ENCODE measurements around the gene SLC8A2. TPM values are rescaled to one million over a fixed set of nuclear protein-coding genes. Genes with fewer than 3 reads are reported as not detected.
"Not testable (repeated sequence)": the region's sequence is repeated elsewhere in the genome, so short reads cannot be mapped to it uniquely, and the experiment has no call there.

SLC8A2 gene
- total RNA-seq, 1 donor = not detected

DNA sequence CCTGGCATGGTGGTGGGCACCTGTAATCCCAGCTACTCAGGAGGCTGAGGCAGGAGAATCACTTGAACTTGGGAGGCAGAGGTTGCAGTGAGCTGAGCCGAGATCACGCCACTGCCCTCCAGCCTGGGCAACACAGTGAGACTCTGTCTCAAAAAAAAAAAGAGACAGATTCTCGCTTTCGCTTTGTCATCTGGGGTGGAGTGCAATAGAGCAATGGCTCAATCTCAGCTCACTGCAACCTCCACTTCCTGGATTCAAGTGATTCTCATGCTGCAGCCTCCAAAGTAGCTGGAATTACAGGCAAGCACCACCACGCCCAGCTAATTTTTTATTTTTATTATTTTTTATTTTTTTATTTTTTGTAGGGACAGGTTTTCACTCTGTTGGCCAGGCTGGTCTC, 83.0 kb downstream of the SLC8A2 start:
- H3K4me3 ChIP-seq (ENCODE audit: low read length); H3K27me3 ChIP-seq (ENCODE audit: insufficient read depth, low read length): not testable (repeated sequence)

DNA sequence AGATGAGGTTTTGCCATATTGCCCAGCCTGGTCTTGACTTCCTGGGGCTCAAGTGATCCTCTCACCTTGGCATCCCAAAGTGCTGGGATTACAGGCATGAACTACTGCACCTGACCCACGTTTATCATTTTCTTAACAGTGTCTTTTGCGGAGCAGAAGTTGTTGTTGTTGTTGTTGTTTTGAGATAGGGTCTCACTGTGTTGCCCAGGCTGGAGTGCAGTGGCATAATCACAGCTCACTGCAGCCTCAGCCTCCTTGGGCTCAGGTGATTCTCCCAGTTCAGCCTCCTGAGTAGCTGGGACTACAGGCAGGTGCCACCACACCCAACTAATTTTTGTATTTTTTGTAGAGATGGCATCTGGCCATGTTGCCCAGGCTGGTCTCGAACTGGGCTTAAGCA, 84.1 kb downstream of the SLC8A2 start:
- H3K9me3 ChIP-seq (ENCODE audit: low read depth, low read length); H3K4me3 ChIP-seq (ENCODE audit: low read length); H3K27me3 ChIP-seq (ENCODE audit: insufficient read depth, low read length): not testable (repeated sequence)
- H3K4me1 ChIP-seq (ENCODE audit: insufficient read depth, low read length) = peaks cover 69% of the 10 kb centered on the region

More for the DNA sequence above, 83.0 kb downstream of the SLC8A2 start:
- H3K9me3 ChIP-seq (ENCODE audit: low read depth, low read length) = not testable (repeated sequence)
- peaks cover 58% of the 10 kb centered on the region for H3K4me1 ChIP-seq (ENCODE audit: insufficient read depth, low read length)

DNA sequence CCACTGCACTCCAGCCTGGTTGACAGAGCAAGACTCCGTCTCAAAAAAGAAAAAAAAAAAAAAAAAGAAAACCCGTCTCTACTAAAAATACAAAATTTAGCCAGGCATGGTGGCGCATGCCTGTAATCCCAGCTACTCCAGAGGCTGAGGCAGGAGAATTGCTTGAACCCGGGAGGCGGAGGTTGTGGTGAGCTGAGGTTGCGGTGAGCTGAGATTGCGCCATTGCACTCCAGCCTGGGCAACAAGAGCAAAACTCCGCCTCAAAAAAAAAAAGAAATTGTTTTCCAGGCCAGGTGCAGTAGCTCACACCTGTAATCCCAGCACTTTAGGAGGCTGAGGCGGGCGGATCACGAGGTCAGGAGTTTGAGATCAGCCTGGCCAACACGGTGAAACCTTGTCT, 85.1 kb downstream of the SLC8A2 start:
- not testable (repeated sequence) for H3K4me3 ChIP-seq (ENCODE audit: low read length); H3K27me3 ChIP-seq (ENCODE audit: insufficient read depth, low read length); H3K9me3 ChIP-seq (ENCODE audit: low read depth, low read length)
- peaks cover 78% of the 10 kb centered on the region for H3K4me1 ChIP-seq (ENCODE audit: insufficient read depth, low read length)

DNA sequence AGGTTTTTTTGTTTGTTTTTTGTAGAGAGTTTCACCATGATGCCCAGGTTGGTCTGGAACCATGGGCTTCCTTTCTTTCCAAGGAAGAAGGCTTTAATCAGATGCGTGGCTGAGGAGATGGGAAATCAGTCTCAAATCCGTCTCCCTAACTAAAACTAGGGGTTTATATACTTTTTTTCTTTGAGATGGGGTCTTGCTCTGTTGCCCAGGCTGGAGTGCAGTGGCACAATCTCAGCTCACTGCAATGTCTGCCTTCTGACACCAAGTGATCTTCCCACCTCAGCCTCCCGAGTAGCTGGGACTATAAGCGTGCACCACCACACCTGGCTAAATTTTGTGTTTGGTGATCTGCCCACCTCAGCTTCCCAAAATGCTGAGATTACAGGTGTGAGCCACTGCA, 87.2 kb downstream of the SLC8A2 start:
- H3K4me3 ChIP-seq (ENCODE audit: low read length); H3K9me3 ChIP-seq (ENCODE audit: low read depth, low read length); H3K27me3 ChIP-seq (ENCODE audit: insufficient read depth, low read length): not testable (repeated sequence)
- peaks cover 64% of the 10 kb centered on the region for H3K4me1 ChIP-seq (ENCODE audit: insufficient read depth, low read length)

DNA sequence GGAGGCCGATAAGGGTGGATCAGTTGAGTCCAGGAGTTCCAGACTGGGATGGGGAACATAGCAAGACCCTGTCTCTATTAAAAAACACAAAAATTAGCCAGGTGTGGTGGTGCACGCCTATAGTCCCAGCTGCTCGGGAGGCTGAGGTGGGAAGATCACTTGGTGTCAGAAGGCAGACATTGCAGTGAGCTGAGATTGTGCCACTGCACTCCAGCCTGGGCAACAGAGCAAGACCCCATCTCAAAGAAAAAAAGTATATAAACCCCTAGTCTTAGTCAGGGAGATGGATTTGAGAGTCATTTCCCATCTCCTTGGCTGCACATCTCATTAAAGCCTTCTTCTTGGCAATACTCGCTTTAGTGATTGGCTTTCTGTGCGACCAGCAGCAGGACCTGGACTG, 87.8 kb downstream of the SLC8A2 start:
- H3K4me1 ChIP-seq (ENCODE audit: insufficient read depth, low read length) = peaks cover 59% of the 10 kb centered on the region
- not testable (repeated sequence) for H3K27me3 ChIP-seq (ENCODE audit: insufficient read depth, low read length); H3K9me3 ChIP-seq (ENCODE audit: low read depth, low read length); H3K4me3 ChIP-seq (ENCODE audit: low read length)

DNA sequence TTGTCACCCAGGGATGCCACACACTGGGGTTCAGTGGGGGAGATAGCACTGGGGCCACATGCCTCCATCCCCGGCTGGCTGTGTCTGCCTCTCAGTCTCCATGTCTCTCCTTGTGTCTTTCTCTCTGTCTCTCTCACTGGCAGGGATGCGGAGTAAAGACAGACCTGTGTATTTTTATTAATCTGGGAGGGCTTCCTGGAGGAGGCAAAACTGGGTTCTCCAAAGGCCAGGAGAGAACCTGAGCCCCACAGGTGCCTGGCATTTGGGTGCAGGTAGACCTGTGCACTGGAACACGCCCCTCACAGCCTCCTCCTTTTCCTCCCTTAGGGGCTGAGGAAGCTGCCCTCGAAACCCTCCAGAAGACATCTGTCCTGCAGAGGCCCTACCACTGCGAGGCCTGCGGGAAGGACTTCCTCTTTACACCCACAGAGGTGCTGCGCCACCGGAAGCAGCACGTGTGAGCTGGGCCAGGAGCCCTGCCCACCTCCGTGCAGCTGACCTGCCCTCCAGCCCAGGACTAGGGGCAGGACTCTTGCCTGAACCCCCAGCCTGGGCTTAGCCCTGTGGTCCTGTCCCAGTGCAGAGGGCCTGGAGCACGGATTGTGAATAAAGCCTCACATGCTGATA, 89.9 kb downstream of the SLC8A2 start:
- no peaks in the 10 kb centered on the region for H3K9me3 ChIP-seq (ENCODE audit: low read depth, low read length)
- H3K27me3 ChIP-seq (ENCODE audit: insufficient read depth, low read length) = no peaks in the 10 kb centered on the region
- H3K4me3 ChIP-seq (ENCODE audit: low read length) = no peak overlapping the region
- peaks cover 39% of the 10 kb centered on the region for H3K4me1 ChIP-seq (ENCODE audit: insufficient read depth, low read length)

DNA sequence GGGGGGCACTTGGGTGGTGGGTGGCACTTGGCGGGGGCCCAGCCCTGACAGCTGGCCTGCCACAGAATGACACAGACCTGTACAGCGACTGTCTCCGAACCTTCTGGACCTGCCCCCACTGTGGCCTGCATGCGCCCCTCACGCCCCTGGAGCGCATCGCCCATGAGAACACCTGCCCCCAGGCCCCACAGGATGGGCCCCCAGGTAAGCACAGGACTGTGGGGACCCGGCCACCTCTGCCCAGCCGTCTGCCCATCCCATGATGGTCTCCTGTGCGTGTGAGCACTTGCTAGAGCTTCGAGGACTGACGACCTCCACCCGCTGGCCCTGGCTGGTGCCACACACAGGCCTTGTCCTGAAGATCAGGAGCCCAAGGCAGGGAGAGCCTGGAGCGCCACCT, 90.6 kb downstream of the SLC8A2 start:
- Histone ChIP-seq H3K9me3 (ENCODE audit: low read depth, low read length) (no peaks in the 10 kb centered on the region), H3K4me1 (ENCODE audit: insufficient read depth, low read length) (peaks cover 45% of the 10 kb centered on the region), H3K27me3 (ENCODE audit: insufficient read depth, low read length) (no peaks in the 10 kb centered on the region)

DNA sequence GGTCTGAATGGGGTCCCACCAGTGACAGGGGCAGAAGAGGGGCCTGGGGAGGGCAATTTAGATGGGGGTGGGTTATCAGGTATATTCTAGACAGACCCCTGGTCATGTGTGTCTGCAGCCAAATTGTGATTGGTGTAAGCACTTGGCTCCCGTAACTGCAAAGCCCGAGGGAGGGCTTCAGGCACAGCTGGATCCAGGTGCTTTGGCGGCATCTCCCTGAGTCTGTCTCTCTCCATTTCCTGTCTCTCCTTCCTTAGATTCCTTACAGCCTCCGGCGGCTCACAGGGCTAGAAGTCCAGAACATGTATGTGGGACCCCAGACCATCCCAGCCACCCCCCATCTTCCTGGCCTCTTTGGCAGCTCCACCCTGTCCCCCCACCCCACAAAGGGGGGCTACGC, 91.1 kb downstream of the SLC8A2 start:
- no peaks in the 10 kb centered on the region for H3K9me3 ChIP-seq (ENCODE audit: low read depth, low read length)
- H3K4me1 ChIP-seq (ENCODE audit: insufficient read depth, low read length) = peaks cover 45% of the 10 kb centered on the region

More for the DNA sequence above, 90.6 kb downstream of the SLC8A2 start:
- H3K4me3 ChIP-seq (ENCODE audit: low read length) = no peak overlapping the region

DNA sequence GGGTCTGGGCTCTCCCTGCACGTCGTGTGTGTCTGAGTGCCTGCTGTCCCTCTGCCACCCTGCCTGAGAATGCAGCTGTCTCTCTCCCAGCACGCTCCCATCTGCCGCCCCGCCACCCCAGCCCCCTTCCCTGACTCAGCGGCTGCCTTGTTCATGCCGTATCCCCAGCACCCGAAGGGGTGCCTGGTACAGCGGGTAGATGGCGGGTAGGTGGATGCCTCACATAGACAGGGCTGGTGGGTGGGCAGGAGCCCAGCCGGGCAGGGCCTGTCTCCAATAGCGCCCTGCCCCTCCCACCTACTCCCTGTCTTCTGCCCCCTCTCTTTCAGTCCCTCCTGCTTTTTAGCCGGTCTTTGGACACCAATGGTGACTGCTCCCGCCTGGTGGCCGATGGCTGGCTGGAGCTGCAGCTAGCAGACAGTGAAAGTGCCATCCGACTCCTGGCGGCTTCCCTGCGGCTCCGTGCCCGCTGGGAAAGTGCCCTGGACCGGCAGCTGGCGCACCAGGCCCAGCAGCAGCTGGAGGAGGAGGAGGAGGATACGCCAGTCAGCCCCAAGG, 92.2 kb downstream of the SLC8A2 start:
- Histone ChIP-seq H3K9me3 (ENCODE audit: low read depth, low read length) (no peaks in the 10 kb centered on the region), H3K27me3 (ENCODE audit: insufficient read depth, low read length) (no peaks in the 10 kb centered on the region), H3K4me3 (ENCODE audit: low read length) (no peak overlapping the region), H3K4me1 (ENCODE audit: insufficient read depth, low read length) (peaks cover 42% of the 10 kb centered on the region)

More for the DNA sequence above, 91.1 kb downstream of the SLC8A2 start:
- no peak overlapping the region for H3K4me3 ChIP-seq (ENCODE audit: low read length)
- H3K27me3 ChIP-seq (ENCODE audit: insufficient read depth, low read length) = no peaks in the 10 kb centered on the region

DNA sequence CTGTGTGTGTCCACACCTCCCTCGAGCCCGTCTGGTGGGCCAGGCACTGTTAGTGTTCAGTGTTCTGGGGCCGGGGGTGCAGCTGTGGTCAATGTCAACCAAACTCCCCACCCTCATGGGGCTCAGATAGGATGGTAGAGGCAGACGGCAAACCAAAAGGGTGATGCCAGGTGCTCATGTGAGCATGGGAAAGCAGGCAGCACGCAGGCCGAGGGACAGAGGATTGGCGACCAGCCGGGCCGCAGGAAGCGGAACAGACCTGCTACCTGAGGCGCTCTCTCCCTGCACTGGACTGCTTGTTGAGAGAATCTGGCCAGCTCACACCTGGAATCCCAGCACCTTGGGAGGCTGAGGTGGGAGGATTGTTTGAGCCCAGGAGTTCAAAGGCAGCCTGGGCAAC, 93.4 kb downstream of the SLC8A2 start:
- no peaks in the 10 kb centered on the region for H3K27me3 ChIP-seq (ENCODE audit: insufficient read depth, low read length)
- no peak overlapping the region for H3K4me3 ChIP-seq (ENCODE audit: low read length)
- H3K9me3 ChIP-seq (ENCODE audit: low read depth, low read length) = no peaks in the 10 kb centered on the region
- H3K4me1 ChIP-seq (ENCODE audit: insufficient read depth, low read length) = peaks cover 30% of the 10 kb centered on the region

Other genes starting within 250 kb of the SLC8A2 start
- gene BBC3, start 240.7 kb downstream of the SLC8A2 start, total RNA-seq = 8.4 TPM
- gene CCDC9, start 215.4 kb downstream of the SLC8A2 start, total RNA-seq = 11.5 TPM
- gene INAFM1, start 197.0 kb downstream of the SLC8A2 start, total RNA-seq = 1.4 TPM
- 92.2 TPM for gene C5AR1, start 162.0 kb downstream of the SLC8A2 start, total RNA-seq
- gene C5AR2, start 139.7 kb downstream of the SLC8A2 start, total RNA-seq = 4.1 TPM
- 12.9 TPM for gene DHX34, start 122.6 kb downstream of the SLC8A2 start, total RNA-seq
- not detected for gene MEIS3, start 52.4 kb downstream of the SLC8A2 start, total RNA-seq
- 1.3 TPM for gene KPTN, start 12.3 kb upstream of the SLC8A2 start, total RNA-seq
- gene NAPA, start 43.2 kb upstream of the SLC8A2 start, total RNA-seq = 71.8 TPM
- gene ZNF541, start 101.3 kb upstream of the SLC8A2 start, total RNA-seq = 0.21 TPM
- 21.9 TPM for gene BICRA, start 137.2 kb upstream of the SLC8A2 start, total RNA-seq
- 0.42 TPM for gene EHD2, start 241.5 kb upstream of the SLC8A2 start, total RNA-seq